GM21360 (cell line): ENCODE data around the gene AMDHD1.

ENCODE experiments used
- ATAC-seq: cut with Tn5 transposase; IDR thresholded peaks from one replicate; pipeline ENCODE4 v1.9.1; 2021; ENCODE audit warnings: mild to moderate bottlenecking, moderate library complexity; ENCODE audit not compliant: unreplicated experiment

The AMDHD1 gene

DNA sequence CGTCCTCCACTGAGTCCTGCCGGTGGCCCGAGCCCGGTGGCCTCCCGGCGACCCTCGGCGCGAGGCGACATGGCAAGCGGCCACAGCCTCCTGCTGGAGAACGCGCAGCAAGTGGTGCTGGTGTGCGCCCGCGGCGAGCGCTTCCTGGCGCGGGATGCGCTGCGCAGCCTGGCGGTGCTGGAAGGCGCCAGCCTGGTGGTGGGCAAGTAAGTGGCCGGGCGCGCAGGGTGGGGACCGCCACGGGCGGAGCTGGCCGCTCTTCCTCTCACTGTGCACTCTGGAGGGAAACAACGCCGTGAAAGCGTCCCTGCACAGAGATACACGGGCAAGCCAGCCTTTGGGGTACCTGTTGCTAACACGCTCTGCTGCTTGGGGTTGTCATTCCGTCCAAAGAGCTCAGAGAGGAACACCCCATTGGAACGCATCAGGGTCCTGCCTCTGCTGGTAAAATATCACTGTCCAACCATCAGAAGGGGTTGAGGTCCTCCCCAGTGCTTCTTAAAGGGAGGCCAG lies at the start of gene AMDHD1:
TSS of gene AMDHD1 (plus strand) at position 2 of the 513 bp plus-strand sequence. CDS start at position 70, 68 bp downstream.
- ATAC-seq, result peak; percentile 56

- no peak for ATAC-seq
These were observed 46.3 kb upstream of the AMDHD1 start for GRCh38 chr12:95896846-95897245.

- ATAC-seq, result no peak
These were observed 45.0 kb upstream of the AMDHD1 start for GRCh38 chr12:95898081-95898480.

- no peak for ATAC-seq
These were observed 34.6 kb upstream of the AMDHD1 start for GRCh38 chr12:95908573-95908972.

DNA sequence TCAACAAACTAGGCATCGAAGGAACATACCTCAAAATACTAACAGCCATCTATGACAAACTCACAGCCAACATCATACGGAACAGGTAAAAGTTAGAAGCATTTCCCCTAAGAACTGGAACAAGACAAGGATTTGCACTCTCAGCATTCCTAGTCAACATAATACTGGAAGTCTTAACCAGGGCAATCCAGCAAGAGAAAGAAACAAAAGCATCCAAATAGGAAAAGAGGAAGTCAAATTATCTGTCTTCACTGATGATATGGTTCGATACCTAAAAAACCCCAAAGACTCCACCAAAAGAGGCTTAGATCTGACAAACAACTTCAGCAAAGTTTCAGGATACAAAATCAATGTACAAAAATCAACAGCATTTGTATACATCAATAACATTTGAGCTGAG lies 33.3 kb upstream of the AMDHD1 start:
- no peak for ATAC-seq

DNA sequence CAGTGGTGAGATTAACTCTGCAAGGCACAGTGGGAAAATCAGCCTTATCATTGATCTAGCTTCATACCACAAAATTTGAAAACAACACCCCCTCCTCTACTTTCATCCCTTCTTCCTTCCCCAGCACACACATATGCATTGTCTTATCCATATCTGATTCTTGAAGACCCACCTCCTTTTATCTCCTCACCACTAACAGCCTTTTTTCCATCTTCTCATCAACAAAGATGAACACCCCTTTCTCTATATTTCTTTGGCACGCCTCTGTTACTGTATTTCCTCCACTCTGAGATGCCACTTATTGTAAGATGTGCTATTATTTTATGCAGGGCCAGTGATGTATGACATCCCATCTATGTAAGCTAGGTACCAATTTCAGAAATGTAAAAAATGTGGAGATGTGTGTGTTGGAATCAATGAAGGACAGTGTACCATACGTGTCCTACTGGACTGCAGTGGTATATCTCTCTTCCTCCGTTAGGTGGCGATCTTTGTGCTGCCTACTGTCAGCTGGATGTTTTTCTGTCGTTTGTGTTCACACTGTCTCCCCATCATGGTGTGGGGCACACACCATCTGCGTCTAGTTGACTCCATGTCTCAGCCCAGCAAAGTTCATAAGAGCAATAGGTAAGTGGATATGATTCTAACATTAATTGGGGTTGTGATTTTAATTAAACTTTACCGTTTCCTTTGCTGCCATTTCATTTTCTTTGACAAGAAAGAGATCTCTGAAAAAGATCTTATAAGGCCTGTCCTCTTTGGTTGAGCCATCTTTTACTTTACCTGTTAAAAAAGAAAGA lies 24.7 kb upstream of the AMDHD1 start:
- peak; percentile 78 for ATAC-seq

- no peak for ATAC-seq
These were observed 24.0 kb upstream of the AMDHD1 start for GRCh38 chr12:95919110-95919509.

DNA sequence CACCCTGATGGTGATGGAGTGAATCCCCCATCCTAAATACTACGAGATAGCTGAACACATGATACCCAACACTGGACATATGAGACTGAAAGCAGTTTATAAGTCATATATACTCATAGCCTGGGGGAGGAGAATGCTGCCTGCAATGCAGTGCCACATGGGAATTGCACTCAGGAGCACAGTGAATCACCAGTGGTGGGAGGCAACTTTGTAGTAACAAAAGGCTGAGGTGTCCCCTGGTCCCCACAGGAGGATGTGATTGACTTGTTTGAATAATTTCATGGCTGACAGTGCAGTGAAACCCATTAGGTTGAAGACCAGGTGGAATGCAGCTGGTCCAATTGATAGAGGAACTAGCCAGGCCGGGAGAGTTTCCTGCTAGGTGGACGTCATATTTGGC lies 20.9 kb upstream of the AMDHD1 start:
- ATAC-seq, result no peak

DNA sequence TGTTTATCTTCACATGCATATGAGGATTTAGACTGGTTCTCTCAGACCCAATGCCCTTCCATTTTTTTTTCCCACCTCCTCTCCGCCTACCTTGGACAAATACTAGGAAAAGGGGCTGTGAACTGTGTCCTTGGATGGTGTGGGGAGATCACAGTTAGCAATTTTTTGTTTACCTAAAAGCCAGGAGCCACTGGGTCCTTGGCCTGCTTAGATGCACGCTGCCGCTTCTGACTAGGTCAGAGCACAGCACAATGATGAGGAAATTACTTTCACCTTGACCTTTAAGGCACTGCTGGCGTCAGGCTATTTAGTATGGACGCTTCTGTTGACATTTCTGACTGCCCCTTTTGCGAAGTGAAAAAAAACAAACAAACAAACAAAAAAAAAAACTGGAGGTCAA lies 2.6 kb upstream of the AMDHD1 start:
- ATAC-seq, result no peak

DNA sequence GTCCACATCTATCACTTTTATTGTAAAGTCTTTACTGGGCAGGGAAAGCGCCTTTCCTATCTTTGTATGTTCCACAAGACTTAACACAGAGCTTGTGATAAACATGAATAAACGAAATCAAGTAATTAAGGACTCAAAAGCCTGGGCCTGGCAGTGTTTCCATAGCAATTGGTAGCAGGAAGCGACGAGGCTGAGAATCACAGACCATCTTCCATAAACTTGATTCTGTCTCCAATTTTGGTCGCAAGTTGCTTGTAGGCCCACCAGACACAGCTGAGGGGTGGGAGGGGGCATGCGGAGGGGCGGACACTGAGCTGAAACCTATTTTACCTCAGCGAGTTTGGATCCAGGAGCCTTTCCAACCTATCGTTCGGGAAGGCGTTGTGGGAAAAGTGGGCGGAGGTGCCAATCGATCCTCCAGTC lies 1.0 kb upstream of the AMDHD1 start:
- no peak for ATAC-seq

- ATAC-seq, result peak; percentile 96
These were observed 404 bp upstream of the AMDHD1 start, which contains the start of gene CCDC38 for GRCh38 chr12:95942524-95943329. Gene CCDC38, minus strand, starts transcription at chr12:95942614. Its CDS starts 6,105 bp downstream, at chr12:95936509.

GRCh38 chr12:95944108-95944704 lies 1.1 kb downstream of the AMDHD1 start:
- ATAC-seq, result no peak

GRCh38 chr12:95949477-95950206 lies 6.5 kb downstream of the AMDHD1 start:
- no peak for ATAC-seq

- ATAC-seq, result no peak
These were observed 8.4 kb downstream of the AMDHD1 start for GRCh38 chr12:95951515-95951914.

- no peak for ATAC-seq
These were observed 9.9 kb downstream of the AMDHD1 start for GRCh38 chr12:95953000-95953399.

- no peak for ATAC-seq
These were observed 12.5 kb downstream of the AMDHD1 start for GRCh38 chr12:95955549-95956159.

DNA sequence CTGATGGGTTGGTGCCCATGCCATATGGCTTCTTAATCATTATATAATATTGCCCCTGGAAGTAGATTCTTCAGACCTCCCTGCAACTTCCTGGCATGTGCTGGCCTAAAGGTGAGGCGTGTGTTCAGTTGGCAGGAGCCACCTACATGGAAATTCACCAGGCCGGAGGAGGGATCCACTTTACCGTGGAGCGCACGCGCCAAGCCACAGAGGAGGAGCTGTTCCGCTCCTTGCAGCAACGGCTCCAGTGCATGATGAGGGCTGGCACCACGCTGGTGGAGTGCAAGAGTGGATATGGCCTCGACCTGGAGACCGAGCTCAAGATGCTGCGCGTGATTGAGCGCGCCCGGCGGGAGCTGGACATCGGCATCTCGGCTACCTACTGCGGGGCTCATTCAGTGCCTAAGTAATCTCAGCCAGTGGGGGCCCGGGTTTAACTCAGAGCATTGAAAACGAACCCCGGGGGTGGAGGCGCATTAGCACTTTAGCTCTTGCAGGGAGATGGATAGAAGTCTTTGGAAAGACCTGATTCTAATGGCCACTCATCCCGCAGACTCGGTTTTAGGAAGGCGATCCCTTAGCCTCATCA lies 13.5 kb downstream of the AMDHD1 start:
- ATAC-seq, result no peak

GRCh38 chr12:95959107-95959506 lies 16.0 kb downstream of the AMDHD1 start:
- ATAC-seq, result no peak

DNA sequence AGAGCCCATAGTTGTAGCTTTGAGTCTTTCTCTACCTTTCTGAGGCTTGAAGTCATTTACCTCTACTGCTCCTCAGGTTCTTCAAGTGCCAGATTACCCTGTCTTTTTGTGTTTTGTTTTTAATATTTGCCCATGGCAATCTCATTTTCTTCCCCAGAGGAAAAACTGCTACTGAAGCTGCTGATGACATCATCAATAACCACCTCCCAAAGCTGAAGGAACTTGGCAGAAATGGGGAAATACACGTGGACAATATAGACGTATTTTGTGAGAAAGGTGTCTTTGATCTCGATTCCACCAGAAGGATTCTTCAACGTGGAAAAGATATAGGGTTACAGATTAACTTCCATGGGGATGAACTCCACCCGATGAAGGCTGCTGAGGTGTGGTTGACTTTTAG lies 17.1 kb downstream of the AMDHD1 start:
- ATAC-seq, result no peak

- no peak for ATAC-seq
These were observed 19.1 kb downstream of the AMDHD1 start for GRCh38 chr12:95962222-95962621.
